Fibroblast of the conjunctiva (primary cell): ENCODE results near the gene SHC4.
"Not testable (repeated sequence)": the region's sequence is repeated elsewhere in the genome, so short reads cannot be mapped to it uniquely, and the experiment has no call there.

Experiments used
- DNase-seq: peaks from one replicate; pipeline ENCODE4 v3.0.0-alpha.2; 2010; ENCODE audit warnings: low read depth

SHC4 gene

DNA sequence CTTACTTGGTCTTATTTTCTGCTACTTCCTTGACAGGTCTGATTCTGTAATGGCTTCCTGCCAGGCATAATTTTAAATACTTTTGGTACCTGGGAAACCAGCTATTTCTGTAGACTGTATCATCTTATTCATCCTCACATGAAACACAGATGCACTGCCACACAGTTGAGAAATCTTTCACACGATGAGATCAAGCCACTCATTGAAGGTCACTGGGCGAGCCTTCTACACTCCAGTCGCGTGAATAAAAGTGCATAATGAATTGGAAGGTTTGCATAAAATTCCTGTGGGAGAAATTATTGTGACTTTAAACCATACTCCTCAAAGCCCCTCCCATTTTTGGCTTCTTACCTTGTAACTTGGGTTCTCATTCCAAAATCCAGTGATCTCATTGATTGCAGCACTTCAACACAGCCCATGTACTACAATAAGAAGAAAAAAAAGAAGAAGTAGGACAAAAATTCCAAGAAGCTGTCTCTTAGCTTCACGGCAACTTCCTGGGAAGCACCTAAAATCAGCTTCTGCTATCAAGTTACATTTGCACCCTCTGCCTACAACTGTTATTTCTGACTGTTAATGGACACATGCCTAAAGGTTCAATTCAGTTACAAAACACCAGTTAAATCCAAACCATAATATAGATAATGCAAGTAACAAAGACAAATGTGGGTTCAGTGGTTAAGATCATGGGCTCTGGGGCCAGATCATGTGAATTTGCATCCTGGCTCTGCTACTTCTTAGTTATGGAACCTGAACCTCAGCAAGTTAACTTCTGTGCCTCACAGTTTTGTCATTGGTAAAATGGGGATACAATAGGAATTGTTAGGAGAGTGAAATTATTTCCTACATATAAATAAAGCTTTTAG lies 39.0 kb downstream of the SHC4 start:
- no peak for DNase-seq

GRCh38 chr15:48922046-48922445 lies 41.7 kb downstream of the SHC4 start:
- no peak for DNase-seq

DNA sequence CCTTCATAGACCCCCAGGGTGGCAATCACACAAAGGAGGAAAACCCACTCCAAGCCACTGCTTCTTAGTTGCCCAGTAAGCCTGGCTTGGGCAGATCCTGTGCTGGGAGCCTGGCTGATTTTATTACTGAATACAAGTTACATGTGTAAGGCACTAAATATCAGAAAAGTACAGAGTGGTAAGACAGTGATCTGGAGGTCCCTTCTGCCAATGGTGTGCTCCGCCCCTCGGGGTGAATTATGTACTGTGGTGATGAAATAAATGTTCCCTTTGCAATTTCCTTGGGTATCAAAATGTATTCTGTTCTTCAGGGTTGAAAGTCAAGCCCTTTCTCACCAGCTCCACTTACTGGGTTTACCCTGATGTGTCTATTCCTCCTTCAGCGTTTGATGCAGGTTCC lies 47.0 kb downstream of the SHC4 start:
- no peak for DNase-seq

DNA sequence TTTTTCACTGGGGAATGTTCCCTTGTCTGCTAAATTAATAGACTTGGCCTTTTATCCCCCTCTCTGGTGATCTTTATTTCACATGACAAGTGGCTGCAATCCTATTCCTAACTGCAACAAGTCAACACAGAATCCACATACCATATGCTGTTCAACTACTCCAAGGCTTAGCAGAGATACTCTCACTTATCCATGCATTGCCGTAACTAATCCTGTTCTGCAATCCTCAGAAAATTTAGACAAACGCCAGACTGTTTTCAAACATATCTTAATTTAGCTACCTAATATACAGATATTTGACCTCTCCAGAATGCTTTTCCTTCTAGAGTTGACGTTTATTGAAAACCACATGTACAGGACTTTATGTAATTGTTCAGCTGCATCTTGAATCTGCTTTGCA lies 47.9 kb downstream of the SHC4 start:
- no peak for DNase-seq

GRCh38 chr15:48914717-48915116 lies 49.0 kb downstream of the SHC4 start:
- DNase-seq, result no peak

DNA sequence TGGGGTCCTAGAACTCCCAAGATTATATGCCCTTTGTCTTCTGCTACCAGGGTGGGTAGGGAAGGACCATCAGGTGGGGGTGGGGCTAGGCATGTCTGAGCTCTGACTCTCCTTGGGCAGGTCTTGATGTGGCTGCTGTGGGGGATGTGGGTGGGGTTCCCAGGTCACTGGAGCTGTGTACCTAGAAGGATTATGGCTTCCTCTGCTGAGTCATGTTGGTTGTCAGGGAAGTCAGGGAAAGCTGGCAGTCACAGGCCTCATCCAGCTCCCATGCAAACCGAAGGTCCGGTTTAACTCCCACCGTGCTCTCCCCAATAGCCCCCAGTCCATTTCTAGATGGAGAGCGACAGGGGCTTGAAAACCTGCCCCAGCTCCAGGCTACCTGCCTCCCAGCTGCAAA lies 50.6 kb downstream of the SHC4 start:
- no peak for DNase-seq

- not testable (repeated sequence) for DNase-seq
Observed at GRCh38 chr15:48910554-48910953, 53.2 kb downstream of the SHC4 start.

DNA sequence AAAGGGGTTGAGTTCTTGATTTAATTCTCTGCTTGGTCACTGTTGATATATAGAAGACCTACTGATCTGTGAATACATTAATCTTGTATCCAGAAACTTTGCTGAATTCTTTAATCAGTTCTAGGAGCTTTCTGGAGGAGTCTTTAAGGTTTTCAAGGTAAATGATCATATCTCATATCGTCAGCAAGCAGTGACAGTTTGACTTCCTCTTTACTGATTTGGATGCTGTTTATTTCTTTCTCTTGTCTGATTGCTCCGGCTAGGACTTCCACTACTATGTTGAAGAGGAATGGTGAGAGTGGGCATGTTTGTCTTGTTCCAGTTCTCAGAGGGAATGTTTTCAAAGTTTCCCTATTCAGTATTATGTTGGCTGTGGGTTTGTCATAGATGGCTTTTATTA lies 54.4 kb downstream of the SHC4 start:
- not testable (repeated sequence) for DNase-seq

DNA sequence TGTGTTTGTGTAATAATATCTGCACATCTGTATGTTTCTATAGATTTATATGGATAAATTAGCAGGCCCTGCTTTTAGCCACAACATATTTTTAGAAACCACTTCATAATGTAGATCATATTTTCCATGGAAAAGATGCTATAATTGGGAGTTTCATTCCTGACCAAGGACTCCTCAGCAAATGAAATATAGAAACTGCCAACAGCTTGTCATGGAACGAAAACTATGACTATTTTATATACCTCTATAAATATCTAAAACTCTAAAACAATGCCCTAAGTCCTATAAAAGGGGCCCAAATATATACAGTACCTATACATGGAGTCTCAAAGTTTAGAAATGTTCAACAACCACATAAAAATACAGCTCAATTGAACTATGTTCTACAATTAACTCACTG lies 57.9 kb downstream of the SHC4 start:
- DNase-seq, result no peak

DNA sequence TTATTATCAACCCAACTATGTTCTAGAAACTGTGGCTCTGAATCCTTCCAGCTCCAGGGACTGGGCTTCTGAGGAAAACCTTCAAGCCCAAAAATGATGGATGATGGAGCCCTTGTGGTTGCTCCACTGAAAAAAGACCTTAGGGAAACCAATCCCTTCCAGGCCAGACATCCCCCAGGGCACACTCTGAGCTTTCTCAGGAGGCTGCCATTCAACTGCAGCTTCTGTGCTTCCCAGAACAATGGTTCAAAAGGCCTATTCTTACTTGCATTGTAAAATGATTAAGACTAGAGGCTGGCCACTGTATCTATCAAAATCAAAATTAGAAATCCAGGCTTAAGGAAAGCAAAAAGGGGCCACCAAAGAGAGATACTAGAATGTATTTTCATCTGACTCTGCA lies 58.5 kb downstream of the SHC4 start:
- DNase-seq, result no peak

DNA sequence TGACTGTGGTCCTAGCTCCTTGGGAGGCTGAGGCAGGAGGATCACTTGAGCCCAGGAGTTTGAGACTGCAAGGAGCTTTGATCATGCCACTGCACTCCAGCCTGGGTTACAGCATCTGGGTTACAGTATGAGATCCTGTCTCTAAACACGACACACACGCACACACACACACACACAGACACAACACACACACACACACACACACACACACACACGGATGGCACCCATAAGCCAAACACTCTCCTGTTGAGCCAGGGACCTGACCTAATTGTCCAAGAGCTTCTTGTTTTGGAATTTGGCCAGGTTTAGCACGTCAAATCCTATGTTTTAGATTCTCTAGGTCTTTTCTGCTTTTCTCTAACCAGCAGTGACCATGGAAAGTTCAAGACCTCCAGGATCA lies 59.0 kb downstream of the SHC4 start:
- no peak for DNase-seq

DNA sequence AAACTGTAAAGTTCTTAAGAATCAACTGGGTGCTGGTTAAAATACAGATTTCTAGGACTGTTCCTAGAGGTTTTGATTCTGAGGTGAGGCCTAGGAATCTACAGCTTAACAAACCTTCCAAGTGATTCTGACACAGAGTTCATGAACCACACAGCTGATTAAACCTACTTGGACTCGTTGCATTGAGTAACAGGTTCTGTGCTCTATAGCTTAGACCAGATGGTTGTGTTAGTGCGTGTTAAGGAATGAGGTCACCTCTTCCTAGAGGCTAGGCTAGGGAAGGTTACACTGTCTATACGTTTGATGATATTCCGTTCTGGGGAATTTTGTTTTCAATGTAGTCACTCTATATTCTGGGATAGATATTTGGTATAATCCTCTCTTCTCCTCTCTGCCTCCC lies 63.9 kb downstream of the SHC4 start:
- no peak for DNase-seq

- no peak for DNase-seq
Observed at GRCh38 chr15:48898446-48898845, 65.3 kb downstream of the SHC4 start.

GRCh38 chr15:48898032-48898431 lies 65.7 kb downstream of the SHC4 start:
- DNase-seq, result no peak

- DNase-seq, result peak; percentile 68
Observed at GRCh38 chr15:48896869-48897814, 66.6 kb downstream of the SHC4 start.

- DNase-seq, result no peak
Observed at GRCh38 chr15:48893311-48893710, 70.4 kb downstream of the SHC4 start.

DNA sequence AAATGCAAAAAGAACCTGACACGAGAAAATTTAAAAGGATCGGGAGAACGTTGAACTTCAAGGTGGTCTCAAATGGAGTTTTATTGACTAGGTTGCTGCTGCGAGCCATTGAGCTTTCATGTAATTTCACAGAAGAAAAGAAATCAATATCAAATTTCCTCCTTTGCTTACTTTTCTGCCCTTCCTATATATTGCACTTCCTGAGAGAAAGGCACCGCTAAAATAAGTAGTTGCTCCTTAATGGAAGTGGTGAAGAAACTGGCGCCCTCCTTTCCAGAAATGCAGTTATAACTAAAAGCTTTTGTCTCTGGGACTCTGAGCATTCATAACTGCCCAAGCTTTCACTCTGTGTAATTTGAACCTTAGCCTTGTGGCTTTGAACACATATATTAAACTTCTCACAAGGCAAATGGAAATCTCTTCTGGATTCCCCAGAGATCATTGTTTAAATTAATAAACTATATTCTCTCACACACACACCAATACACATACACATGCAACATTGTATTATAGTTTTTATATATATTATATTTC lies 72.4 kb downstream of the SHC4 start:
- DNase-seq, result no peak

DNA sequence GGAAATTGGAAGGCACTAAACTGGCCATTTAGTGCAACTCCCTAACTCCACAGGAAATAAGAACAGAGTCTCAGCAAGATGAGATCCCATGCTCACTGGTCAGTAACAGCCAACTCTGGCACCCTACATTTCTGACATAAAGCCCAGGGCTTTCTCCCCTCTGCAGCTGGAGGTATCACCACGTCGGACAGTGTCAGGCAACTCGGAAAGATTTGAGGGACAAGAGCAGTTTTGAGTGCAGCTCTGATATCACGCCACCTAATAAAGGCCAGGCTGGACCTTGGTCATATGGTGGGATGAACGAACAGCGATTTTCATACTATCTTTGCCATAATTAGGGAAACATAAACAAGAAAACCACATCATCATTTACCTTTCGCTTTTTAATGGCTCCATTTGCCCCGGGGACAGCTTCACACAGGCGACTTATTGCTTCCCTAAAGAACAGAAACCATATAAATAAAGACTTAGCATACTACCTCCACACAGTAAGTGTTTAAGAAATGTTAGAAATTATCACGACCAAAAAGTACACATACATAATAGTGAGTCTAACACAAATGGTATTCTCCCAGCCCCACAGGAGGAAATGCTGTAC lies 73.2 kb downstream of the SHC4 start:
- DNase-seq, result no peak

DNA sequence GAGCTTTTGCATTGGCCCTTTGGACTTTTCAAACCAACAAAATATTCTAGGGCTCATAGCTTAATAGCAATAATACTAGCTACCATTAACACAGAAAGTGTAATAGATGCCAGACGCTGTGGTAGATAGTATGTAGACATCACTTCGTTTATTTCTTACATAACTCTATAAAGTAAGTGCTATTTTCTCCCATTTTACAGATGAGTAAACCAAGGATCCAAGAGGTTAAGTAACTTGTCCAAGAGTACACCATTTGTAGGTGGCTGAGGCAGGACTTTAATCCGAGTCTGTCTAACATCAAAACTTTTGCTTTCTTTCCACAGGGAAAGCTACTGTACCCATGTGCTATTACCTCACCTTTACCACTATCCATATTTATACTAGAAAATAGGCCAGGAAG lies 73.8 kb downstream of the SHC4 start:
- DNase-seq, result no peak

GRCh38 chr15:48888836-48889235 lies 74.9 kb downstream of the SHC4 start:
- no peak for DNase-seq

DNA sequence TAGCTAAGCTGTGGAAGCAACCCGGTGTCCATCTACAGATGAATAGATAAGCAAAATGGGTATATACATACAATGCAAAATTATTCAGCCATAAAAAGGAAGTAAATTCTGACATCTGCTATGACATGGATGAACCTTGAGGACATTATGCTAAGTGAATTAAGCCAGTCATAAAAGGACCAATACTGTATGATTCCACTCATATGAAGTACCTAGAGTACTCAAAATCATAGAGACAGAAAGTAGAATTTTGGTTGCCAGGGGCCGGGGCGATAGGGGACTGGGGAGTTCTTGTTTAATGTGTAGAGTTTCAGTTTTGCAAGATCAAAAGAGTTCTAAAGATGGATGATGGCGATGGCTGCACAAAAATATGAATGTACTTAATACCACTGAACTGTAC lies 75.5 kb downstream of the SHC4 start:
- no peak for DNase-seq

DNA sequence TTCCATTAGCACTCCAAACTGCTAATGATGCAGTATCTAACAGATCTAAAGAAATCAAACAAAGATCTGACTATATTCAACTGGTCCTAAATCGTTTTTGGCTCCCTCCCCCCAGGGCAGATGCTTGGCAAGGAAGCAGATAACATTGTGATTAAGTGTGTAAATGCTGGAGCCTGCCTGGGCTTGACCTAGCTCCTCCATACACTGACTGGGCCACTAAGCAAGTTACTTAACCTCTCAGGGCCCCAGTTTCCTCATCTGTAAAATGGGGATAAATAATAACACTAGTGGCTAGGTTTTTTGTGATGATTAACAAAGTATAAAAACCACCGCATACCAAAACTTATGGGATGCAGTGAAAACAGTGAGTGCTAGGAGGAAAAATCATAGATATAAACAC lies 76.6 kb downstream of the SHC4 start:
- no peak for DNase-seq
